Measurements from ENCODE around the gene TMEM128.
A peak's percentile ranks its signal among the peaks of the same experiment; 100 is the strongest.
"Not testable (repeated sequence)": the region's sequence is repeated elsewhere in the genome, so short reads cannot be mapped to it uniquely, and the experiment has no call there.

TMEM128 gene

GRCh38 chr4:4248029-4248884 lies at the start of gene TMEM128:
TMEM128 (minus strand) TSS chr4:4248223; CDS start chr4:4248202, 21 bp downstream.
- DNase-seq, result peak; percentile 90

GRCh38 chr4:4296283-4296846 lies 48.3 kb upstream of the TMEM128 start:
- DNase-seq, result no peak

- DNase-seq, result no peak
Measured at GRCh38 chr4:4293279-4293678, 45.3 kb upstream of the TMEM128 start.

- DNase-seq, result peak; percentile 98
Measured at GRCh38 chr4:4289941-4290850, 42.2 kb upstream of the TMEM128 start, which contains the start of the genes LYAR and ZBTB49. LYAR (minus strand) TSS chr4:4290154; CDS start chr4:4283742, 6,412 bp downstream. ZBTB49 (plus strand) TSS chr4:4290251; CDS start chr4:4299946, 9,695 bp downstream.

- no peak for DNase-seq
Measured at GRCh38 chr4:4289597-4289940, 41.5 kb upstream of the TMEM128 start.

- DNase-seq, result no peak
Measured at GRCh38 chr4:4289055-4289454, 41.0 kb upstream of the TMEM128 start.

- DNase-seq, result no peak
Measured at GRCh38 chr4:4288098-4288497, 40.1 kb upstream of the TMEM128 start.

- no peak for DNase-seq
Measured at GRCh38 chr4:4284827-4285618, 37.0 kb upstream of the TMEM128 start.

- no peak for DNase-seq
Measured at GRCh38 chr4:4281787-4282186, 33.8 kb upstream of the TMEM128 start.

- no peak for DNase-seq
Measured at GRCh38 chr4:4277531-4277930, 29.5 kb upstream of the TMEM128 start.

GRCh38 chr4:4274226-4274625 lies 26.2 kb upstream of the TMEM128 start:
- DNase-seq, result no peak

- no peak for DNase-seq
Measured at GRCh38 chr4:4271912-4272311, 23.9 kb upstream of the TMEM128 start.

- DNase-seq, result no peak
Measured at GRCh38 chr4:4270529-4270928, 22.5 kb upstream of the TMEM128 start.

- peak; percentile 46 for DNase-seq
Measured at GRCh38 chr4:4269856-4270255, 21.8 kb upstream of the TMEM128 start.

GRCh38 chr4:4269331-4269731 lies 21.3 kb upstream of the TMEM128 start:
- DNase-seq, result peak; percentile 53

- DNase-seq, result no peak
Measured at GRCh38 chr4:4268776-4269175, 20.8 kb upstream of the TMEM128 start.

GRCh38 chr4:4267981-4268380 lies 20.0 kb upstream of the TMEM128 start:
- DNase-seq, result no peak

- peak; percentile 18 for DNase-seq
Measured at GRCh38 chr4:4260185-4260751, 12.2 kb upstream of the TMEM128 start.

- DNase-seq, result no peak
Measured at GRCh38 chr4:4259484-4260100, 11.6 kb upstream of the TMEM128 start.

- not testable (repeated sequence) for DNase-seq
Measured at GRCh38 chr4:4257705-4258104, 9.7 kb upstream of the TMEM128 start.

GRCh38 chr4:4256799-4257198 lies 8.8 kb upstream of the TMEM128 start:
- no peak for DNase-seq

- no peak for DNase-seq
Measured at GRCh38 chr4:4254666-4255065, 6.6 kb upstream of the TMEM128 start.
